ENCODE measurements around the gene ADCY9. TPM values are rescaled to one million over a fixed set of nuclear protein-coding genes. Genes with fewer than 3 reads are reported as not detected.

The ADCY9 gene
- total RNA-seq, 1 experiment from 2014 or later, result 8.3 TPM

GRCh38 chr16:4103745-4104144 is 12.5 kb downstream of the ADCY9 start:
- in situ Hi-C loops (cut with HindIII; ENCODE audit: low pct_unique_long_range_greater_than_20kb, low sequenced_read_pairs), result no loop called here
- DNase-seq (ENCODE audit: low read depth, low spot score), result no peak

DNA sequence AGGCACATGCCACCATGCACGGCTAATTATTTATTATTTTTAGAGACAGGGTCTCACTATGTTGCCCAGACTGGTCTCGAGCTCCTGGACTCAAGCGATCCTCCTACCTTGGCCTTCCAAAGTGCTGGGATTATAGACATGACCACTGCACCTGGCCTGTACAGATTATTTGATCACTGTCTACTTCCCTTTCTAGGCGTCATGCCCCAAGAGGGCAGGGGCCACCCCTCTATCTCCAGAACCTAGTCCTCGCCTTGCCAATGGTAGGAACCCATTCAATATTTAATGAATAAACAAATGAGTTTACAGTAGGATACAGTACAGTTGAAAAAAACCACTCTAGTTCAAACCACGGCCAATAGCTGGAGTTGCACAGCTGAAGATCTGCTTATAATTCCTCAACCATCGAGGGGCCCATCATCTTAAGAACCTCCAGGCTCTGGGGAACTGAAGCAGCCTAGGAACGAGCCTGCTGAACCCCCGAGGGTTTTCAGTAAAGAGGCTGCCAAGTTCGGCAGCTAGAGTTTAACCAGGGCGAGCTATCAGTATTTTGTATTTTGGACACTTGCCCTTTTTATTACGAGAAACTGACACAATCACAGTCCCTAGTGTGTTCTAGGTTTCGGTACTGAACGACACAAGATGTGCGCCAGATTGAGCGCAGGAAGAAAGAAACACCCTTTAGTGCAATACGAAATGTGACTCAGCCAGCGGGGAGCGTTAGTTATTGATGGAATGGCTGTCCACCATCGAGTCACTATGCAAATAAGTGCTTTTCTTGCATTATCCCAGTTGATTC is 14.6 kb downstream of the ADCY9 start:
- in situ Hi-C loops (cut with HindIII; ENCODE audit: low pct_unique_long_range_greater_than_20kb, low sequenced_read_pairs), result no loop called here
- no peak for DNase-seq (ENCODE audit: low read depth, low spot score)

GRCh38 chr16:4098501-4098900 is 17.7 kb downstream of the ADCY9 start:
- in situ Hi-C loops (cut with HindIII; ENCODE audit: low pct_unique_long_range_greater_than_20kb, low sequenced_read_pairs), result no loop called here
- no peak for DNase-seq (ENCODE audit: low read depth, low spot score)

DNA sequence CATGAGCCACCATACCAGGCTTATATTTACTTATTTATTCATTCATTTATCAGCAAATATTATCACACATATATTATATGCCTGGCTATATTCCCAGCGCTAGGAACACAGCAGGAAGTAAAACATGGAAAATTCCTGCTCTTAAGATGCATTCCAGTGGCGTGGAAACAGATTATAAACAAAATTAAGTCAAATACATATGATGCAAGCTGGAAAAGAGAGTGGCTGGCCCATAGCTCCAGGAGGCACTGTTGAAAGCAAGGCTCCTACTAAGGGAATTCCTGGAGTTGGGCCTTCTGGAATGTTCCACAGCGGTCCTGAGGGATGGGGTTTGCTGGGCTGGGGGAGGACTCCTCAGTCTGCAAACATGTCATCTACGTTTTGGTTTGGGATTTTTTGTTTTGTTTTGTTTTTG is 18.4 kb downstream of the ADCY9 start:
- in situ Hi-C loops (cut with HindIII; ENCODE audit: low pct_unique_long_range_greater_than_20kb, low sequenced_read_pairs), result no loop called here

GRCh38 chr16:4096509-4096908 is 19.7 kb downstream of the ADCY9 start:
- no peak for DNase-seq (ENCODE audit: low read depth, low spot score)
- in situ Hi-C loops (cut with HindIII; ENCODE audit: low pct_unique_long_range_greater_than_20kb, low sequenced_read_pairs), result no loop called here

More for the DNA sequence above, 18.4 kb downstream of the ADCY9 start:
- DNase-seq (ENCODE audit: low read depth, low spot score), result no peak

GRCh38 chr16:4094127-4094773 is 22.0 kb downstream of the ADCY9 start:
- DNase-seq (ENCODE audit: low read depth, low spot score), result no peak
- in situ Hi-C loops (cut with HindIII; ENCODE audit: low pct_unique_long_range_greater_than_20kb, low sequenced_read_pairs), result no loop called here

- in situ Hi-C loops (cut with HindIII; ENCODE audit: low pct_unique_long_range_greater_than_20kb, low sequenced_read_pairs), result no loop called here
- DNase-seq (ENCODE audit: low read depth, low spot score), result no peak
Observed at GRCh38 chr16:4093495-4094126, 22.6 kb downstream of the ADCY9 start.

DNA sequence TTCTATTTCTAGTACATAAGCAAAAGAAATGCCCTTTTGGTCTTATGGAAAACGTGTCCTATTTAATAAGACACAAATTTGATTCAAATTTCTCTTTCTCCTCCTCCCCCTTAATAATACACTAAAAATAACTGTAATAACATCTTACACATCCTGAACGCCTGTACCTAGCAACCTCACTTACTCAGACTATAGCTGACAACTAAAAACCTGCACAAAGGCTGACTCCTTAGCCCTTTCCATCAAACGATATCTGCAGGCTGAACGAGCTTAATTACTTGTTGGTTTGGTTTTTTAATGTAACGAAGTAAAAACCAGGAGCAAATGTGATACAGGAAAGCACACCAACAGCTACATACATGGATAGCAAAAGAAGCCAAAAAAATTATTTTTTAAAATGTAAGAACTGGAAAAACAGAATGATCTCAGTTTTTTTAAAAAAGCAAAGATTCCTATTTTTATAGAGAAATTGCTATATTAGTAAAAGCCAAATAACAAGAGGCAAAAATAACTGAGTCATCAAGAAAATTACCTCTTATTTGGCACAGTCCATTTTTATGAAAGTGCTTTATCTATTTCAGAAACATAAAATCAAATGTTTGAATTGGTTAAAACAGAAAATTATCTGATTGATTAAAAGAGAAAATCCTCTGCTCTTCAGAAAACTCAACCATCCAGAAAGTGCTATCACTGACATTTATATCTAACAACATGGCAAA is 23.5 kb downstream of the ADCY9 start:
- DNase-seq (ENCODE audit: low read depth, low spot score), result no peak
- in situ Hi-C loops (cut with HindIII; ENCODE audit: low pct_unique_long_range_greater_than_20kb, low sequenced_read_pairs), result no loop called here

GRCh38 chr16:4091240-4092012 is 24.8 kb downstream of the ADCY9 start:
- in situ Hi-C loops (cut with HindIII; ENCODE audit: low pct_unique_long_range_greater_than_20kb, low sequenced_read_pairs), result no loop called here
- no peak for DNase-seq (ENCODE audit: low read depth, low spot score)

GRCh38 chr16:4090351-4090851 is 25.8 kb downstream of the ADCY9 start:
- in situ Hi-C loops (cut with HindIII; ENCODE audit: low pct_unique_long_range_greater_than_20kb, low sequenced_read_pairs), result no loop called here
- no peak for DNase-seq (ENCODE audit: low read depth, low spot score)

- in situ Hi-C loops (cut with HindIII; ENCODE audit: low pct_unique_long_range_greater_than_20kb, low sequenced_read_pairs), result no loop called here
- no peak for DNase-seq (ENCODE audit: low read depth, low spot score)
Observed at GRCh38 chr16:4089811-4090301, 26.4 kb downstream of the ADCY9 start.

GRCh38 chr16:4089251-4089810 is 26.9 kb downstream of the ADCY9 start:
- in situ Hi-C loops (cut with HindIII; ENCODE audit: low pct_unique_long_range_greater_than_20kb, low sequenced_read_pairs), result no loop called here

GRCh38 chr16:4087990-4088577 is 28.2 kb downstream of the ADCY9 start:
- in situ Hi-C loops (cut with HindIII; ENCODE audit: low pct_unique_long_range_greater_than_20kb, low sequenced_read_pairs), result no loop called here

More at GRCh38 chr16:4089251-4089810, 26.9 kb downstream of the ADCY9 start:
- no peak for DNase-seq (ENCODE audit: low read depth, low spot score)

GRCh38 chr16:4087099-4087885 is 28.9 kb downstream of the ADCY9 start:
- in situ Hi-C loops (cut with HindIII; ENCODE audit: low pct_unique_long_range_greater_than_20kb, low sequenced_read_pairs), result no loop called here
- DNase-seq (ENCODE audit: low read depth, low spot score), result no peak

More at GRCh38 chr16:4087990-4088577, 28.2 kb downstream of the ADCY9 start:
- no peak for DNase-seq (ENCODE audit: low read depth, low spot score)

DNA sequence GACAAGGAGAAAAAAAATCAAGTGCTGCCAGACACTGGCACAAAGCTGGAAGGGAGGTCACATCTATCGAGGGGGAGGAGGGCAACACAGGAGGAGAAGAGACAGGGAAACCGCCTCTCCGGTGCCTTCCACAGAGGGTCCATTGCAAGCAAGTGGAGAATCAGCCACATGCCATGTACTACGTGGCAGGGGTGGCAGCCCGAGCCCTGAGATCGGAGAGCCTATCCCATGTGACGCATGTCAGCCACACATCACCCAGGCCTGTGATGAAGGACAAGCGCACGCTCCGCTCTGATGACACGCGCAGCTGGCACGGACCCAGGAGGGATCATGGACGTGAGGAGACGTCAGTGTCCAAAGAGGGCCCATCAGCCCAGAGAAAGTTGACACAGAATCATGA is 30.1 kb downstream of the ADCY9 start:
- no peak for DNase-seq (ENCODE audit: low read depth, low spot score)
- in situ Hi-C loops (cut with HindIII; ENCODE audit: low pct_unique_long_range_greater_than_20kb, low sequenced_read_pairs), result no loop called here

Data from SK-MEL-5 (cell line).